ENCODE data around the gene SYTL3. TPM values are rescaled to one million over a fixed set of nuclear protein-coding genes. Genes with fewer than 3 reads are reported as not detected.

Gene SYTL3
- total and polyA plus RNA-seq, 9 of the 15 experiments (the other 6 are each of a cell fraction or from before 2014, with no cell fraction given): 0.04 to 0.46 (median 0.17) TPM; not detected in 1

GRCh38 chr6:158640519-158640918 is 9.3 kb upstream of the SYTL3 start (continued):
- TF ChIP-seq RERE (CRISPR knock-in tag; IDR thresholded peaks at IDR 0.05; ENCODE audit: borderline replicate concordance) (no peak), CBX3 (IDR thresholded peaks at IDR 0.05; ENCODE audit: borderline replicate concordance in 1 of 2, low read length in 2 of 2) (no peak)

- no peak for FAIRE-seq
Measured at GRCh38 chr6:158642097-158642601, 7.7 kb upstream of the SYTL3 start.

More at GRCh38 chr6:158642097-158642601, 7.7 kb upstream of the SYTL3 start:
- no TSS peak for BruUV-seq (replicated peaks)
- Histone ChIP-seq H2AFZ (ENCODE audit: low read depth, low read length) (no peak overlapping the region), H3K27ac (ENCODE audit: extremely low read depth, low read depth, low read length) (no peak overlapping the region), H3K27me3 (ENCODE audit: control insufficient read depth in 2 of 2, insufficient read depth in 2 of 2, low read length in 2 of 2) (peaks cover 6 to 8% of the 10 kb centered on the region in 2 experiments; a peak in 3 of 5 replicates), H3K9me3 (replicated peaks; ENCODE audit: control insufficient read depth, insufficient read depth, low read depth, low read length) (no peaks in the 10 kb centered on the region), H3K79me2 (ENCODE audit: control insufficient read depth, insufficient read depth, low read length) (peaks cover 44% of the 10 kb centered on the region), H4K20me1 (replicated peaks; ENCODE audit: control insufficient read depth, insufficient read depth, low read length) (peaks cover 9% of the 10 kb centered on the region; the same call in 1 of the 2 replicates), H3K4me2 (ENCODE audit: insufficient read depth, low read length) (no peak overlapping the region), H3K9ac (ENCODE audit: insufficient read depth in 1 of 2, low read depth in 2 of 2, low read length in 2 of 2) (peak overlapping the region in 1 of 2 experiments; percentile 49; a peak in 1 of 4 replicates), H3K4me3 (no peak overlapping the region), H3K36me3 (ENCODE audit: control insufficient read depth, insufficient read depth, low read length) (peaks cover 38% of the 10 kb centered on the region), H3K9me1 (ENCODE audit: control insufficient read depth, insufficient read depth, low read length) (no peaks in the 10 kb centered on the region), H3K4me1 (replicated peaks in 1 of 2; ENCODE audit: control insufficient read depth in 2 of 2, insufficient read depth in 2 of 2, low read length in 2 of 2) (peaks cover 18 to 20% of the 10 kb centered on the region in 2 experiments; a peak in 4 of 5 replicates)
- no peak for ATAC-seq
- 91% methylated on average over 8 of the region's 8 CpGs for WGBS (ENCODE audit: insufficient coverage, low coverage, missing lambda C conversion rate)
- in situ Hi-C loops (cut with MboI) (no loop called here), intact Hi-C loops (cut with micrococcal nuclease) (no loop called here)
- CTCF ChIA-PET (ENCODE audit: low intra/inter-chr PET ratio): no interaction called here
- TF ChIP-seq CHCHD3 (CRISPR knock-in tag; IDR thresholded peaks at IDR 0.05) (no peak), HMG20B (CRISPR knock-in tag; IDR thresholded peaks at IDR 0.05) (no peak), ZNF224 (CRISPR knock-in tag; IDR thresholded peaks at IDR 0.05) (no peak)
- POLR2A ChIA-PET: no interaction called here
- DNase-seq (ENCODE audit: extremely low read depth in 1 of 4, low spot score in 3 of 4): no peak

Data from K562 (cell line).